CD4-positive, alpha-beta T cell (primary cell): ENCODE measurements around the gene USH1G. TPM values are rescaled to one million over a fixed set of nuclear protein-coding genes. Genes with fewer than 3 reads are reported as not detected.
"Not testable (repeated sequence)": the region's sequence is repeated elsewhere in the genome, so short reads cannot be mapped to it uniquely, and the experiment has no call there.

Experiments
- ATAC-seq: fragments of 200-7000 bp; cut with Tn5 transposase; one replicate; pipeline ENCODE4 v1.10.0; 2022; ENCODE audit warnings: mild to moderate bottlenecking; ENCODE audit not compliant: poor library complexity
- CTCF ChIA-PET: fragments of 350-600 bp; sonication (Branson Sonifier 250); formaldehyde crosslinking; loops from one replicate; lab custom pipeline; 2021; ENCODE audit warnings: antibody characterized with exemption, inconsistent platforms; lab: Charles Lee
- POLR2A ChIA-PET: fragments of 350-600 bp; sonication (Branson Sonifier 250); formaldehyde crosslinking; loops from one replicate; lab custom pipeline; 2021; ENCODE audit warnings: antibody characterized with exemption, inconsistent platforms; lab: Charles Lee
- DNase-seq, 14 experiments: peaks; one replicate each; pipeline ENCODE4 v3.0.0-alpha.2; 2013 to 2020; ENCODE audit warnings: mixed read lengths in 2 of 14
- H3K27ac ChIP-seq, 2 donors: one replicate each; pipeline versions ENCODE4 v1.5.1 to v1.7.0; 2013; ENCODE audit warnings: low read length in 2 of 2, low read depth in 1 of 2, mild to moderate bottlenecking in 1 of 2
- H3K27me3 ChIP-seq, 2 experiments: 1 replicate in 1 of 2; 2 replicates in 1 of 2; pipeline versions ENCODE4 v1.6.1 to v1.7.0; 2013; ENCODE audit warnings: low read length in 2 of 2, control low read depth in 1 of 2, mild to moderate bottlenecking in 1 of 2, moderate library complexity in 1 of 2; ENCODE audit not compliant: insufficient read depth in 2 of 2, control insufficient read depth in 1 of 2
- H3K36me3 ChIP-seq: one replicate; pipeline ENCODE4 v1.6.1; 2013; ENCODE audit warnings: low read length, control low read depth; ENCODE audit not compliant: insufficient read depth
- H3K4me1 ChIP-seq: one replicate; pipeline ENCODE4 v1.6.1; 2013; ENCODE audit warnings: low read length, control low read depth; ENCODE audit not compliant: insufficient read depth
- H3K4me3 ChIP-seq: one replicate; pipeline ENCODE4 v1.5.1; 2013; ENCODE audit warnings: mild to moderate bottlenecking, low read length, moderate library complexity
- H3K9me3 ChIP-seq, 2 experiments: 1 replicate in 1 of 2; 2 replicates in 1 of 2; pipeline versions ENCODE4 v1.6.1 to v1.7.0; 2013; ENCODE audit warnings: low read length in 2 of 2, mild to moderate bottlenecking in 2 of 2, control low read depth in 1 of 2, moderate library complexity in 1 of 2; ENCODE audit not compliant: control insufficient read depth in 1 of 2, insufficient read depth in 1 of 2
- H3K27ac Mint-ChIP-seq: one replicate; pipeline ENCODE4 v1.8.0; 2020; ENCODE audit warnings: mixed read lengths
- H3K27me3 Mint-ChIP-seq: one replicate; pipeline ENCODE4 v1.8.0; 2021; ENCODE audit warnings: mixed read lengths
- H3K36me3 Mint-ChIP-seq: one replicate; pipeline ENCODE4 v1.8.0; 2021; ENCODE audit warnings: low read depth, mixed read lengths
- H3K4me1 Mint-ChIP-seq: one replicate; pipeline ENCODE4 v1.8.0; 2021; ENCODE audit warnings: low read depth, mixed read lengths
- H3K4me3 Mint-ChIP-seq: one replicate; pipeline ENCODE4 v1.8.0; 2020; ENCODE audit warnings: mild to moderate bottlenecking, mixed read lengths
- H3K9me3 Mint-ChIP-seq: one replicate; pipeline ENCODE4 v1.8.0; 2020; ENCODE audit warnings: mixed read lengths
- CTCF ChIP-seq: fragments of 200-600 bp; IDR thresholded peaks from one replicate; pipeline ENCODE4 v1.8.0; 2022; ENCODE audit warnings: antibody characterized with exemption, mild to moderate bottlenecking
- intact Hi-C, 2 experiments: fragments of 100-400 bp; cut with DNase I in 1 of 2; cut with micrococcal nuclease in 1 of 2; formaldehyde crosslinking; loops; one replicate each; pipeline versions ENCODE4 v1.15.1 to v1.9.0; 2023 to 2025; cut with DNase I, micrococcal nuclease
- total RNA-seq, 174 experiments: library from RNA in 2 of 174; stranded (reverse) in 2 of 174; gene quantifications; one replicate each; pipeline ENCODE4 v1.2.3 and lab custom pipeline; 2021 to 2026

USH1G gene
- total RNA-seq, 2 experiments from 2014 or later = not detected

- TF ChIP-seq CTCF = no peak
- intact Hi-C loops = no loop called here
- peaks cover 0 to 4% of the 10 kb centered on the region in 2 experiments for H3K9me3 ChIP-seq
- POLR2A ChIA-PET = no interaction called here
- no peaks in the 10 kb centered on the region for H3K36me3 ChIP-seq
- no peak overlapping the region for H3K4me3 ChIP-seq
- no peaks in the 10 kb centered on the region for H3K9me3 Mint-ChIP-seq
- no peak overlapping the region for H3K4me3 Mint-ChIP-seq
- H3K27me3 Mint-ChIP-seq = peaks cover 1% of the 10 kb centered on the region
- CTCF ChIA-PET = no interaction called here
- no peak for ATAC-seq
- peaks cover 7 to 11% of the 10 kb centered on the region in 2 experiments for H3K27me3 ChIP-seq
- no peaks in the 10 kb centered on the region for H3K4me1 ChIP-seq
- H3K4me1 Mint-ChIP-seq = no peaks in the 10 kb centered on the region
- DNase-seq = no peak
- H3K36me3 Mint-ChIP-seq = no peaks in the 10 kb centered on the region
- H3K27ac Mint-ChIP-seq = no peak overlapping the region
- no peak overlapping the region for H3K27ac ChIP-seq
Measured at GRCh38 chr17:74907012-74907411, 16.0 kb downstream of the USH1G start.

- H3K27ac Mint-ChIP-seq, POLR2A ChIA-PET: not testable (repeated sequence)
Measured at GRCh38 chr17:74906214-74906793, 16.8 kb downstream of the USH1G start.

GRCh38 chr17:74904687-74905409 lies 18.2 kb downstream of the USH1G start:
- Mint-ChIP-seq H3K27ac (no peak overlapping the region), H3K27me3 (peaks cover 8% of the 10 kb centered on the region), H3K4me3 (no peak overlapping the region), H3K9me3 (no peaks in the 10 kb centered on the region), H3K4me1 (no peaks in the 10 kb centered on the region), H3K36me3 (no peaks in the 10 kb centered on the region)
- H3K4me3 ChIP-seq = no peak overlapping the region
- ATAC-seq (no peak), DNase-seq (no peak)
- peaks cover 12 to 13% of the 10 kb centered on the region in 2 experiments for H3K27me3 ChIP-seq
- H3K9me3 ChIP-seq = peaks cover 0 to 6% of the 10 kb centered on the region in 2 experiments
- no peak overlapping the region for H3K27ac ChIP-seq
- H3K36me3 ChIP-seq = no peaks in the 10 kb centered on the region
- ChIA-PET CTCF (no interaction called here), POLR2A (no interaction called here)
- no peak for TF ChIP-seq CTCF
- intact Hi-C loops = no loop called here
- H3K4me1 ChIP-seq = no peaks in the 10 kb centered on the region

More at GRCh38 chr17:74906214-74906793, 16.8 kb downstream of the USH1G start:
- ATAC-seq, H3K27ac ChIP-seq, H3K4me3 Mint-ChIP-seq, H3K36me3 Mint-ChIP-seq, H3K9me3 Mint-ChIP-seq, H3K9me3 ChIP-seq, H3K4me1 ChIP-seq, H3K36me3 ChIP-seq, DNase-seq, H3K27me3 Mint-ChIP-seq, intact Hi-C loops, H3K4me1 Mint-ChIP-seq, H3K4me3 ChIP-seq: not testable (repeated sequence)
- CTCF ChIA-PET = interaction anchor here (0.6 kb wide), 1 partner anchor 84 kb away, joined by 3 read pairs; no protein-coding TSS in a partner anchor
- H3K27me3 ChIP-seq = peaks cover 12 to 13% of the 10 kb centered on the region in 2 experiments
